Raji (cell line): ENCODE data around the gene FOXJ1.

Experiments
- POLR2A ChIP-seq: IDR thresholded peaks from 2 replicates; pipeline ENCODE4 v1.6.1; 2011; ENCODE audit warnings: low read depth, low read length, control low read depth; ENCODE audit not compliant: insufficient read depth

The FOXJ1 gene

GRCh38 chr17:76124582-76125390, 16.3 kb downstream of the FOXJ1 start:
- no peak for TF ChIP-seq POLR2A

- no peak for TF ChIP-seq POLR2A
Observed at GRCh38 chr17:76123749-76124581, 17.1 kb downstream of the FOXJ1 start.

- TF ChIP-seq POLR2A: no peak
Observed at GRCh38 chr17:76123191-76123499, 17.9 kb downstream of the FOXJ1 start.

GRCh38 chr17:76122431-76123190, 18.4 kb downstream of the FOXJ1 start:
- TF ChIP-seq POLR2A: no peak

GRCh38 chr17:76121932-76122430, 19.1 kb downstream of the FOXJ1 start:
- TF ChIP-seq POLR2A: no peak

- no peak for TF ChIP-seq POLR2A
Observed at GRCh38 chr17:76120658-76121008, 20.4 kb downstream of the FOXJ1 start.

GRCh38 chr17:76119409-76120371, 21.4 kb downstream of the FOXJ1 start:
- TF ChIP-seq POLR2A: no peak

- TF ChIP-seq POLR2A: no peak
Observed at GRCh38 chr17:76115138-76115754, 25.8 kb downstream of the FOXJ1 start.

- no peak for TF ChIP-seq POLR2A
Observed at GRCh38 chr17:76111956-76112355, 29.1 kb downstream of the FOXJ1 start.

- TF ChIP-seq POLR2A: no peak
Observed at GRCh38 chr17:76107509-76107908, 33.5 kb downstream of the FOXJ1 start.

GRCh38 chr17:76106703-76107102, 34.3 kb downstream of the FOXJ1 start:
- TF ChIP-seq POLR2A: no peak

GRCh38 chr17:76104896-76105231, 36.2 kb downstream of the FOXJ1 start:
- TF ChIP-seq POLR2A: no peak

GRCh38 chr17:76104140-76104895, 36.7 kb downstream of the FOXJ1 start:
- no peak for TF ChIP-seq POLR2A
